ENCODE results near the gene OR4E1.
"Not testable (repeated sequence)": the region's sequence is repeated elsewhere in the genome, so short reads cannot be mapped to it uniquely, and the experiment has no call there.

Gene OR4E1

DNA sequence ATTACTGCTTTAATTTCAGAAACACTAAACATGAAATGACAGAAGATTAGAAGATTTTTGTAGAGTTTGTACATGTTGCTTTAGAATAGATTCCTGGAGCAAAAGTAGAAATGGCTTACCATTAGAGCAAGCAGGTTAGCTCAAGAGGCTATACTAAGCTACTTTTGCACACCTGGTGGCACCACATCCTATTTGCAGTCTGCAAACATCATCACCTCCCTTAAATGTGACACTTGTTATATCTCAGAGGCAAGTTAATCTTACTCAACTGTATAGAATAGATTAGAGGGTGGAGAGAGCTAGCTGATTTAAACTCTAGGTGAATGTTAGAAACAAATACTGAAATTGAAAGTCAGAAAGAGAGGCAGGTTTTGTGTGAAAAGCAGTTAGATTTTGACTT, 30.7 kb upstream of the OR4E1 start:
- TF ChIP-seq, protein P1, sequence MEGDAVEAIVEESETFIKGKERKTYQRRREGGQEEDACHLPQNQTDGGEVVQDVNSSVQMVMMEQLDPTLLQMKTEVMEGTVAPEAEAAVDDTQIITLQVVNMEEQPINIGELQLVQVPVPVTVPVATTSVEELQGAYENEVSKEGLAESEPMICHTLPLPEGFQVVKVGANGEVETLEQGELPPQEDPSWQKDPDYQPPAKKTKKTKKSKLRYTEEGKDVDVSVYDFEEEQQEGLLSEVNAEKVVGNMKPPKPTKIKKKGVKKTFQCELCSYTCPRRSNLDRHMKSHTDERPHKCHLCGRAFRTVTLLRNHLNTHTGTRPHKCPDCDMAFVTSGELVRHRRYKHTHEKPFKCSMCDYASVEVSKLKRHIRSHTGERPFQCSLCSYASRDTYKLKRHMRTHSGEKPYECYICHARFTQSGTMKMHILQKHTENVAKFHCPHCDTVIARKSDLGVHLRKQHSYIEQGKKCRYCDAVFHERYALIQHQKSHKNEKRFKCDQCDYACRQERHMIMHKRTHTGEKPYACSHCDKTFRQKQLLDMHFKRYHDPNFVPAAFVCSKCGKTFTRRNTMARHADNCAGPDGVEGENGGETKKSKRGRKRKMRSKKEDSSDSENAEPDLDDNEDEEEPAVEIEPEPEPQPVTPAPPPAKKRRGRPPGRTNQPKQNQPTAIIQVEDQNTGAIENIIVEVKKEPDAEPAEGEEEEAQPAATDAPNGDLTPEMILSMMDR (conservative IDR thresholded peaks at IDR 0.05; ENCODE audit: low read depth) = no peak
- DNase-seq (ENCODE audit: low spot score) = no peak
- CTCF ChIA-PET = interaction anchor here (0.6 kb wide), 1 partner anchor 132 kb away, joined by 8 read pairs; no protein-coding TSS in a partner anchor
- POLR2A ChIA-PET (ENCODE audit: low non-redundant PET) = no interaction called here
- H3K27ac ChIP-seq = no peak overlapping the region

DNA sequence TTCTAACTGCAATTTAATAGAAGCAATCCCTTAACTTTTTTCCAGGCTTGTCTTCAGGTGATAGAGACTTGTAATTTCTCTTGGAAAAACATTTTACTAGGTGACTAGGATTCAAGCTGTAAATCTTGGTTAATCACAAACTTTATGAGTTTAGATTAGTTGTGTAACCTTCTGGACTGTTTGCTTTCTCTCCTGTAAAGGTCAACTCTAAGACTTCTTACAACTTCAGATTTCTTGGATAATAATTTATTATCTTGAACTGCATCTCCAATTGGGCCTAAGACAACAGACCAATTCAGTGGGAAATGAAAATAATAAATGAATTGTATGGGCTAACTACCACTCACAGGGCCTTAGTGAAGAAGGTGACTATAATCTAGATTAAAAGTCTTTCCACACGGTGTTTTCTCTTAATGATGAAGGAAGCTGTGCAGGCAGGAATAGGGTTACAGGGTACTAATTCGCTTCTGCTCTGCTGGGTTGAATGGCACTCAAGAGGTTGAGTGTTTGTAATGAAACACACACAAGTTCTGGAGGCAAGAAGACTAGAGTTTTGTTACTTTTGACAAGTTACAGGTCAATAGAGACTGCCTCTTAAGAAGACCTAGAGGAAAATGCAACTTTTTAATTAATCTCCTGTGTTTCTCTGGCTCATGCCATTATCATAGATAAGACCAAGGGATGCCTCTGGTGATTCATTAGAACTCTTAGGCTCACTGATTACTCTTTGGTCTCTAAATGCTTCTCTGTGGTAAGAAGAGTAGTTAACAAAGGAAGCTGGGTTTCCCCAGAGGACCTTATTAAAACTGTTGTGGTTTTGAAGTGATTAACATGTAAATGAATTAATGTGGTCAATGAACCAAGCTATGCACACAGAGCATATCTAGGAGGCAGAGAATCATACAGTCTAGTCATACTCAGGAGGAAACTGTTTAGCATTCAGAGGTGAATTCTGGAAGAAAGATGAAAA, 30.0 kb upstream of the OR4E1 start:
- DNase-seq (ENCODE audit: low spot score) = no peak
- TF ChIP-seq, protein P1 (conservative IDR thresholded peaks at IDR 0.05; ENCODE audit: low read depth) = no peak
- CTCF ChIA-PET = interaction anchor here (0.6 kb wide), 1 partner anchor 132 kb away, joined by 8 read pairs; no protein-coding TSS in a partner anchor
- POLR2A ChIA-PET (ENCODE audit: low non-redundant PET) = no interaction called here
- no peak overlapping the region for H3K27ac ChIP-seq

DNA sequence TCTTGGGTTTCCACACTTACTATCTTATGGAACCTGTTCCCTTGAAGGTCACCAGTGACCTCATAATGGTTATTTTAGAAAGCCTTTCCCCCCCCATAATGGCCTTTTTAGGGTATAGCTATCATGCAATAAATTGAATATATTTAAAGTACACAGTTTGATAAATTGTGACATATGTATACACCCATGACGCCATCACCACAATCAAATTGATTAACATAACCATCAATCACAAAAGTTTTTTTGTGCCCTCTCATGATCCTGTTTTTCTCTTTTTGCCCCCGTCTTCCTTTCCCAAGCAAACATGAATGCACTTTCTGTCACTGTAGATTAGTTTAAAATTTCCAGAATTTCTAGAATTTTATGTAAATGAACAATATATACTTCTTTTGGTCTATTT, 28.7 kb upstream of the OR4E1 start:
- TF ChIP-seq, protein P1 (conservative IDR thresholded peaks at IDR 0.05; ENCODE audit: low read depth) = no peak
- ChIA-PET POLR2A (ENCODE audit: low non-redundant PET) (no interaction called here), CTCF (no interaction called here)

DNA sequence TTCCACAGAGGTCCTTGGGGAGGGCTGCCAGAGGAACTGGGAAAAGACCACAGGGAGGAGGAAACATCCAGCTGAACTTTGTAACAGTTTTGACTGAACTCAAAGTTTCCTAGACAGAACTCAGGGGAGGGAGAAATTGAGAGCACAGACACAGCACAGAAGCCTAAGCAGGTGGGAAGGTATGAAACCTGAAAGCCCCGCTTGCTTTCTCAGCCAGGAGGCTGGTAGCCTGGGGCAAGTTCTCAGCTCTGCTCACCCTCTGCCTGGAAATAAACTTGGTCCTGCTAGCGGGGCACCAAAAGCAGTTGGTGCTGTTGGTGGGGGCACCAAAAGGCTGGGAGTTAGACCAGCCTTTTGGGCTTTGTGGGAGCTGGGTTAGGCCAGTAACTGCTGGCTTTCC, 25.9 kb upstream of the OR4E1 start:
- TF ChIP-seq, protein P1 (conservative IDR thresholded peaks at IDR 0.05; ENCODE audit: low read depth) = no peak
- no peak overlapping the region for H3K27ac ChIP-seq
- POLR2A ChIA-PET (ENCODE audit: low non-redundant PET) = no interaction called here
- no peak for DNase-seq (ENCODE audit: low spot score)
- CTCF ChIA-PET = interaction anchor here (0.6 to 1.0 kb wide), 2 partner anchors 14 to 203 kb away, joined by 3 to 4 read pairs; no protein-coding TSS in a partner anchor

More for the DNA sequence above, 28.7 kb upstream of the OR4E1 start:
- H3K27ac ChIP-seq = no peak overlapping the region
- no peak for DNase-seq (ENCODE audit: low spot score)

DNA sequence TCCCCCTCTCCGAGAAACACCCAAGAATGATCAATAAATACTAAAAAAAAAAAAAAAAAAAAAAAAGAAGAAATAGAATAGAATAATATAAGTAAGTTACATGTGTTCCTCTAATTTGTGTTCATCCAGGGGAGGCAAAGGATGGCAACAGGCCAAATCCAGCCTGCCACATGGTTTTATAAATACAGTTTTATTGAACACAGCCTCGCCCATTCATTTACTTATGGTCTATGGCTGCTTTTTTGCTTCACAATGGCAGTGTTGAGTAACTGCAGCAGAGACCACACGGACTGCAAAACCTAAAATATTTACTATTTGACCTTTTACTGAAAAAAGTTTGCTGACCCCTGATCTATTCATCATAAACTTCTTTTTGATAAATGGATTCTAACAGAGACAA, 24.9 kb upstream of the OR4E1 start:
- DNase-seq (ENCODE audit: low spot score); H3K27ac ChIP-seq; POLR2A ChIA-PET (ENCODE audit: low non-redundant PET): not testable (repeated sequence)
- CTCF ChIA-PET = interaction anchor here (0.8 kb wide), 1 partner anchor 13 kb away, joined by 3 read pairs; no protein-coding TSS in a partner anchor

DNA sequence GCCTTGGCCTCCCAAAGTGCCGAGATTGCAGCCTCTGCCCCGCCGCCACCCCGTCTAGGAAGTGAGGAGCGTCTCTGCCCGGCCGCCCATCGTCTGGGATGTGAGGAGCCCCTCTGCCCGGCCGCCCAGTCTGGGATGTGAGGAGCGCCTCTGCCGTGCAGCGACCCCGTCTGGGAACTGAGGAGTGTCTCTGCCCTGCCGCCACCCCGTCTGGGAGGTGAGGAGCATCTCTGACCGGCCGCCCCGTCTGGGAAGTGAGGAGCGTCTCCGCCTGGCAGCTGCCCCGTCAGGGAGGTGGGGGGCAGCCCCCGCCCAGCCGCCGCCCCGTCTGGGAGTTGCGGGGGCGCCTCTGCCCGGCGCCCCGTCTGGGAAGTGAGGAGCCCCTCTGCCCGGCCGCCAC, 24.0 kb upstream of the OR4E1 start:
- CTCF ChIA-PET; POLR2A ChIA-PET (ENCODE audit: low non-redundant PET); DNase-seq (ENCODE audit: low spot score); H3K27ac ChIP-seq: not testable (repeated sequence)

DNA sequence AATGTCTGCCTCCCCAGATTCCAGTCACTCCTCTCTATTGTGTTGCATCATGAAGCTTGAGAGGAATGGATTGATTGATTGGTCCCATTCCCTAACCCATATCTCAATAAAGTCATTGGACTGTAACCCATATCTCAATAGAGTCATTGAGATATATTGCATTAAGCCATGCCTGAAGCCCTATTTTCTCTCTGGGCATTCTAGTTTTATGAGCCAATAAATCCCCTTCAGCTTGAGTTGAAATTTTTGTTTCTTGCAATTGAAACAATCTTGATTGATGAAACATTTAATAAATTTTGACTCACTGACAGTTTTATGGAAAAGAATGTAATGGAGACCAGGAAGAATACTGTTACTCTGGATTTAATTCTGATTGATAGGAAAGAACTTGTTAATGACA, 20.8 kb upstream of the OR4E1 start:
- H3K27ac ChIP-seq = no peak overlapping the region
- TF ChIP-seq, protein P1 (conservative IDR thresholded peaks at IDR 0.05; ENCODE audit: low read depth) = no peak
- ChIA-PET POLR2A (ENCODE audit: low non-redundant PET) (no interaction called here), CTCF (no interaction called here)
- DNase-seq (ENCODE audit: low spot score) = no peak

All from RWPE1 (cell line).